WTC11 (cell line): ENCODE measurements around the gene FASTKD3. TPM values are rescaled to one million over a fixed set of nuclear protein-coding genes. Genes with fewer than 3 reads are reported as not detected.
A peak's percentile ranks its signal among the peaks of the same experiment; 100 is the strongest.

Experiments
- ATAC-seq: fragments of 200-7000 bp; cut with Tn5 transposase; 2 replicates; pipeline ENCODE4 v1.10.0; 2021; ENCODE audit warnings: mild to moderate bottlenecking, moderate library complexity
- CTCF ChIA-PET: fragments of 300-600 bp; sonication (Branson Sonifier 250); formaldehyde crosslinking; loops from one replicate; lab custom pipeline; 2021; ENCODE audit warnings: antibody characterized with exemption; lab: Charles Lee
- POLR2A ChIA-PET: fragments of 350-600 bp; sonication (Branson Sonifier 250); formaldehyde crosslinking; loops from one replicate; lab custom pipeline; 2021; ENCODE audit warnings: antibody characterized with exemption; lab: Charles Lee
- DNase-seq: peaks from one replicate; pipeline ENCODE4 v3.0.0; 2021; ENCODE audit warnings: low spot score
- H3K27ac Mint-ChIP-seq: 2 replicates; pipeline ENCODE4 v1.8.0; 2021; ENCODE audit warnings: mixed read lengths
- H3K27me3 Mint-ChIP-seq: 2 replicates; pipeline ENCODE4 v1.8.0; 2021; ENCODE audit warnings: low read depth, mild to moderate bottlenecking, moderate library complexity, mixed read lengths
- H3K36me3 Mint-ChIP-seq: 2 replicates; pipeline ENCODE4 v1.8.0; 2021; ENCODE audit warnings: mixed read lengths
- H3K4me1 Mint-ChIP-seq: 2 replicates; pipeline ENCODE4 v1.8.0; 2022; ENCODE audit warnings: mixed read lengths
- H3K4me3 Mint-ChIP-seq: 2 replicates; pipeline ENCODE4 v1.8.0; 2021; ENCODE audit warnings: mild to moderate bottlenecking, moderate library complexity, mixed read lengths
- H3K9me3 Mint-ChIP-seq: 2 replicates; pipeline ENCODE4 v1.8.0; 2021; ENCODE audit warnings: mixed read lengths
- CBFB ChIP-seq: sonication (generic); formaldehyde crosslinking; IDR thresholded peaks from 2 replicates; pipeline ENCODE4 v1.8.1; 2022; ENCODE audit warnings: mild to moderate bottlenecking, low read depth, missing genetic modification reagents
- CREB1 ChIP-seq: sonication (generic); formaldehyde crosslinking; IDR thresholded peaks from 2 replicates; pipeline ENCODE4 v1.8.0; 2023; ENCODE audit warnings: mild to moderate bottlenecking, missing genetic modification reagents
- CTCF ChIP-seq: fragments of 200-600 bp; IDR thresholded peaks from 2 replicates; pipeline ENCODE4 v1.8.0; 2022; ENCODE audit warnings: antibody characterized with exemption
- EMX1 ChIP-seq: fragments of 250-450 bp; sonication (Bioruptor Pico); IDR thresholded peaks from 2 replicates; pipeline ENCODE4 v1.8.0; 2021; ENCODE audit warnings: mild to moderate bottlenecking
- ETV6 ChIP-seq: sonication (generic); formaldehyde crosslinking; IDR thresholded peaks from 2 replicates; pipeline ENCODE4 v1.8.1; 2022; ENCODE audit warnings: mild to moderate bottlenecking, missing genetic modification reagents
- NFATC4 ChIP-seq: fragments of 250-450 bp; sonication (Bioruptor Pico); IDR thresholded peaks from 2 replicates; pipeline ENCODE4 v1.9.0; 2021; ENCODE audit warnings: mild to moderate bottlenecking
- NFE2L1 ChIP-seq: sonication (generic); formaldehyde crosslinking; IDR thresholded peaks from 2 replicates; pipeline ENCODE4 v1.8.1; 2023; ENCODE audit warnings: missing genetic modification reagents
- NFYB ChIP-seq: sonication (generic); formaldehyde crosslinking; conservative IDR thresholded peaks from 2 replicates; pipeline ENCODE4 v1.8.0; 2022; ENCODE audit warnings: low read depth, missing genetic modification reagents
- NR1H2 ChIP-seq: sonication (generic); formaldehyde crosslinking; IDR thresholded peaks from 2 replicates; pipeline ENCODE4 v1.9.0; 2021; ENCODE audit warnings: mild to moderate bottlenecking, moderate library complexity, missing genetic modification reagents
- NR3C1 ChIP-seq: sonication (generic); formaldehyde crosslinking; conservative IDR thresholded peaks from 2 replicates; pipeline ENCODE4 v1.8.1; 2023; ENCODE audit warnings: low read depth, mild to moderate bottlenecking, missing genetic modification reagents
- TEAD4 ChIP-seq: sonication (generic); formaldehyde crosslinking; IDR thresholded peaks from 2 replicates; pipeline ENCODE4 v1.8.0; 2022; ENCODE audit warnings: mild to moderate bottlenecking, missing genetic modification reagents
- USF2 ChIP-seq: sonication (generic); formaldehyde crosslinking; IDR thresholded peaks from 2 replicates; pipeline ENCODE4 v1.8.1; 2023; ENCODE audit warnings: mild to moderate bottlenecking, missing genetic modification reagents, moderate library complexity
- ZBTB21 ChIP-seq: sonication (generic); formaldehyde crosslinking; IDR thresholded peaks from 2 replicates; pipeline ENCODE4 v1.8.1; 2023; ENCODE audit warnings: mild to moderate bottlenecking, missing genetic modification reagents, borderline replicate concordance
- total RNA-seq: library from RNA; stranded (reverse); gene quantifications from 3 replicates; pipeline ENCODE4 v1.2.3, GENCODE V29; 2021
- TF ChIP-seq, protein P1 (sequence below): fragments of 250-450 bp; sonication (Bioruptor Pico); IDR thresholded peaks from 2 replicates; pipeline ENCODE4 v2.1.2; 2022; ENCODE audit warnings: mild to moderate bottlenecking, moderate library complexity
- TF ChIP-seq, protein P2 (sequence below): fragments of 250-450 bp; sonication (Bioruptor Pico); IDR thresholded peaks from 2 replicates; pipeline ENCODE4 v1.9.0; 2021; ENCODE audit warnings: moderate library complexity, mild to moderate bottlenecking, inconsistent platforms, borderline replicate concordance
- TF ChIP-seq, protein P3 (sequence below): sonication (generic); formaldehyde crosslinking; IDR thresholded peaks from 2 replicates; pipeline ENCODE4 v1.8.1; 2023; ENCODE audit warnings: mild to moderate bottlenecking, missing genetic modification reagents

The FASTKD3 gene
- total RNA-seq, 1 experiment from 2014 or later: 8.7 TPM

GRCh38 chr5:7857926-7858632 lies 10.8 kb downstream of the FASTKD3 start:
- ATAC-seq: no peak
- H3K9me3 Mint-ChIP-seq: peaks cover 13% of the 10 kb centered on the region
- POLR2A ChIA-PET: no interaction called here
- no peak overlapping the region for H3K4me3 Mint-ChIP-seq
- peaks cover 17% of the 10 kb centered on the region for H3K36me3 Mint-ChIP-seq
- H3K27ac Mint-ChIP-seq: no peak overlapping the region
- peaks cover 5% of the 10 kb centered on the region for H3K27me3 Mint-ChIP-seq
- H3K4me1 Mint-ChIP-seq: peaks cover 2% of the 10 kb centered on the region; the same call in 1 of the 2 replicates
- no peak for DNase-seq
- CTCF ChIA-PET: interaction anchor here (0.8 to 3.9 kb wide), 6 partner anchors 11 to 1038 kb away, joined by 3 to 32 read pairs (median 5); partner anchors contain the start of genes FASTKD3 and MTRR
- TF ChIP-seq ZBTB21 (no peak), ETV6 (CRISPR knock-in tag) (no peak), NR1H2 (CRISPR knock-in tag) (no peak), CREB1 (CRISPR knock-in tag) (no peak), NR3C1 (CRISPR knock-in tag) (no peak)
- TF ChIP-seq, protein P1, sequence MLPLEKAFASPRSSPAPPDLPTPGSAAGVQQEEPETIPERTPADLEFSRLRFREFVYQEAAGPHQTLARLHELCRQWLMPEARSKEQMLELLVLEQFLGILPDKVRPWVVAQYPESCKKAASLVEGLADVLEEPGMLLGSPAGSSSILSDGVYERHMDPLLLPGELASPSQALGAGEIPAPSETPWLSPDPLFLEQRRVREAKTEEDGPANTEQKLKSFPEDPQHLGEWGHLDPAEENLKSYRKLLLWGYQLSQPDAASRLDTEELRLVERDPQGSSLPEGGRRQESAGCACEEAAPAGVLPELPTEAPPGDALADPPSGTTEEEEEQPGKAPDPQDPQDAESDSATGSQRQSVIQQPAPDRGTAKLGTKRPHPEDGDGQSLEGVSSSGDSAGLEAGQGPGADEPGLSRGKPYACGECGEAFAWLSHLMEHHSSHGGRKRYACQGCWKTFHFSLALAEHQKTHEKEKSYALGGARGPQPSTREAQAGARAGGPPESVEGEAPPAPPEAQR (CRISPR knock-in tag): no peak
- TF ChIP-seq, protein P2, sequence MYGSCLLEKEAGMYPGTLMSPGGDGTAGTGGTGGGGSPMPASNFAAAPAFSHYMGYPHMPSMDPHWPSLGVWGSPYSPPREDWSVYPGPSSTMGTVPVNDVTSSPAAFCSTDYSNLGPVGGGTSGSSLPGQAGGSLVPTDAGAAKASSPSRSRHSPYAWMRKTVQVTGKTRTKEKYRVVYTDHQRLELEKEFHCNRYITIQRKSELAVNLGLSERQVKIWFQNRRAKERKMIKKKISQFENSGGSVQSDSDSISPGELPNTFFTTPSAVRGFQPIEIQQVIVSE (CRISPR knock-in tag): no peak

DNA sequence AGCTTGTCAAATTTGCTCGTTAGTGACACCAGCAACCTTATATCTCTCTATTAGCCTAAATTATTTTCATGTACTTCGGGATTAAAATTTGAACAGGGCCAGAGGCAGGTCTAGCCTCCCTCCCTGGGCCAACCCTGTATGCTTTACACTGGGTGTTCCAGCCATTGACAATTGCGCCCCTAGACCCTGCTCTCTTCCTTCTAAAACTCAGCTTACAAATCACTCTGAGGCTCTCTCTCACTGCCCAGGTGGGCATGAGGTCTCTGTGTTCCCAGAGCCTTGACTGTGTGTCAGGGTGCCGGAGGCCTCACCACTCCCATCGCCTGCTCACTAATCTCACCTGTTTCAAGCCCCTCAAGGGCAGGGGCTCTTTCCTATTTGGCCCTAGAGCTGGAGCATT lies 11.5 kb downstream of the FASTKD3 start:
- TF ChIP-seq NFYB (CRISPR knock-in tag) (no peak), CBFB (CRISPR knock-in tag) (no peak), EMX1 (CRISPR knock-in tag) (no peak), TEAD4 (CRISPR knock-in tag) (no peak), NFATC4 (CRISPR knock-in tag) (no peak), NFE2L1 (CRISPR knock-in tag) (no peak)
- TF ChIP-seq, protein P3, sequence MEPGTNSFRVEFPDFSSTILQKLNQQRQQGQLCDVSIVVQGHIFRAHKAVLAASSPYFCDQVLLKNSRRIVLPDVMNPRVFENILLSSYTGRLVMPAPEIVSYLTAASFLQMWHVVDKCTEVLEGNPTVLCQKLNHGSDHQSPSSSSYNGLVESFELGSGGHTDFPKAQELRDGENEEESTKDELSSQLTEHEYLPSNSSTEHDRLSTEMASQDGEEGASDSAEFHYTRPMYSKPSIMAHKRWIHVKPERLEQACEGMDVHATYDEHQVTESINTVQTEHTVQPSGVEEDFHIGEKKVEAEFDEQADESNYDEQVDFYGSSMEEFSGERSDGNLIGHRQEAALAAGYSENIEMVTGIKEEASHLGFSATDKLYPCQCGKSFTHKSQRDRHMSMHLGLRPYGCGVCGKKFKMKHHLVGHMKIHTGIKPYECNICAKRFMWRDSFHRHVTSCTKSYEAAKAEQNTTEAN (CRISPR knock-in tag): no peak
- POLR2A ChIA-PET: no interaction called here
- DNase-seq (no peak), ATAC-seq (peak; percentile 45)
- Mint-ChIP-seq H3K27me3 (peaks cover 10% of the 10 kb centered on the region), H3K4me1 (peaks cover 2% of the 10 kb centered on the region; the same call in 1 of the 2 replicates), H3K27ac (no peak overlapping the region), H3K4me3 (no peak overlapping the region), H3K36me3 (peaks cover 15% of the 10 kb centered on the region), H3K9me3 (peaks cover 13% of the 10 kb centered on the region)
- CTCF ChIA-PET: interaction anchor here (0.7 to 3.9 kb wide), 9 partner anchors 10 to 1037 kb away, joined by 3 to 32 read pairs (median 5); partner anchors contain the start of genes FASTKD3 and MTRR

GRCh38 chr5:7856855-7857254 lies 12.0 kb downstream of the FASTKD3 start:
- H3K4me3 Mint-ChIP-seq: no peak overlapping the region
- peaks cover 2% of the 10 kb centered on the region; the same call in 1 of the 2 replicates for H3K4me1 Mint-ChIP-seq
- CTCF ChIA-PET: interaction anchor here (0.6 to 3.9 kb wide), 15 partner anchors 11 to 1087 kb away, joined by 3 to 32 read pairs (median 4); partner anchors contain the start of genes FASTKD3 and MTRR
- H3K27me3 Mint-ChIP-seq: peaks cover 16% of the 10 kb centered on the region
- H3K36me3 Mint-ChIP-seq: peaks cover 14% of the 10 kb centered on the region
- ATAC-seq (peak; percentile 94), DNase-seq (peak; percentile 56)
- no peak overlapping the region for H3K27ac Mint-ChIP-seq
- POLR2A ChIA-PET: interaction anchor here (0.5 kb wide), 1 partner anchor 777 kb away, joined by 3 read pairs; no protein-coding TSS in a partner anchor
- H3K9me3 Mint-ChIP-seq: peaks cover 13% of the 10 kb centered on the region
- TF ChIP-seq CTCF: peak; percentile 66
- no peak for TF ChIP-seq USF2 (CRISPR knock-in tag)
